ENCODE measurements around the gene SANBR.
"Not testable (repeated sequence)": the region's sequence is repeated elsewhere in the genome, so short reads cannot be mapped to it uniquely, and the experiment has no call there.

Gene SANBR

DNA sequence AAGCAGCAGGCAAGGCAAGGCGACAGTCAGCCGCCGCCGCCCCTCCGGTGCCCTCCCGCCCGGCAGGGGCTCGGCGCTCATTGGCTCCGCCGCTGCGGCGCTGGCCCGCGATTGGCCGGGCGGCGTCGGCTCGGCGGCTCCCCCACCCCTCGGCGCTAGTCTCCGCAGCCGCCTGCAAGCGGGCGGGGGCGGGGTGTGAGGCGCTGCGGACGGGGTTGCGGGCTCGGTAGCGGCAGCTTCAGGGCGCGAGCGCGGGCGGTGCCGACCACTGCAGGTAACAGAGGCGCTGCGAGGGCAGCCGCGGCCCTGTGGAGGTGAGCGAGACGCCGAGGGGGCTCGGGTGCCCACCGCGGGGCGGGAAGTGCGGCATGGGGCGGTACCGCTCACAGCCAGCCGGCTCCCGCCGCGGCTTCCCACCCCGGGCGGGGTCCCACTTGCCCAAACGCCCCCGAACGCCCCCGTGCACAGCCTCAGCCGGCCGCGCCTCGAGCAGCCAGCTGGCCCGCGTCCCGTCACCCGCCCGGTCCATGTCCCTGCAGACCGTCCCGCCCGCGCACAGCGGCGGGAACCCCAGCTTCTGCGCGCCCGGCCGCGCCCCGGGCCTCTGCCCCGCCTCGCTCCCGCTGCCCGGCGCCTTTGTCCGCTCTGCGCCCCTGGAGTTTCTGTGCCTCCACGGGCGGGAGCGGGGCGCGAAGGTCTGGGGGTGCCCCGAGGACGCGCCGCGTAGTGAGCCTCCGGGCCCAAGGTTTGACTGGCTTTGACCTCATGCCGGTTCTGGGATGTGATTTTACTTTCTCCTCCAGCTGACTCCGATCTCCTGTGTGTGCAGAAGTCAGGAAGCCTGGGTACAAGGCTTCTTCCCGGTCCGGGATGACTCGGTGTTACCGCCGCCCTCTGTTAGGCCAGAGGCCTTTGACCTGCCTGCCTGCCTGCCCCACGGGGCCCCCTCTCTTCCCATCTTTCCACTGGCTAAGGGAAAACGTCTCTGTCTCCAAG lies at the start of gene SANBR:
Gene SANBR, plus strand, starts transcription at position 158 of the 996 bp plus-strand sequence. CDS start 4,480 bp downstream, outside the sequence.
- DNase-seq (ENCODE audit: low spot score): peak; percentile 88

DNA sequence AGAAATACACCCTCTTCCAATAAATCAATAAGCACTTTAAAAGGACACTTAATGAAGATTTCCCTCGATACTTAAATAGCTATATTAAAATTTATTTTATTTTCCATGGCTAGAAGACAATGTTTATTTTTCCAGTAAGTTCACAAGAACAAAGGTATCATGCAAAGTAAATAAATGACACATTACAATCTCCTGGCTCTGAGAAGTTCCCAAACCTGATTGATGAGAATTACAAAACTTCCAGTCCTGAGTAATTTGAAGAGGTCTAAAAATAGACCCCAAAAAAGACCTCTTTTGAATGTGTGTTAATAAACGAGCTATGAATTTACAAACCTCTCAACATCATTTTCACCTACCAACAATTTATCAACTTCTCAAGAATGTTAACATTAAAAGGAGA lies 49.7 kb upstream of the SANBR start:
- no peak for DNase-seq (ENCODE audit: low spot score)

DNA sequence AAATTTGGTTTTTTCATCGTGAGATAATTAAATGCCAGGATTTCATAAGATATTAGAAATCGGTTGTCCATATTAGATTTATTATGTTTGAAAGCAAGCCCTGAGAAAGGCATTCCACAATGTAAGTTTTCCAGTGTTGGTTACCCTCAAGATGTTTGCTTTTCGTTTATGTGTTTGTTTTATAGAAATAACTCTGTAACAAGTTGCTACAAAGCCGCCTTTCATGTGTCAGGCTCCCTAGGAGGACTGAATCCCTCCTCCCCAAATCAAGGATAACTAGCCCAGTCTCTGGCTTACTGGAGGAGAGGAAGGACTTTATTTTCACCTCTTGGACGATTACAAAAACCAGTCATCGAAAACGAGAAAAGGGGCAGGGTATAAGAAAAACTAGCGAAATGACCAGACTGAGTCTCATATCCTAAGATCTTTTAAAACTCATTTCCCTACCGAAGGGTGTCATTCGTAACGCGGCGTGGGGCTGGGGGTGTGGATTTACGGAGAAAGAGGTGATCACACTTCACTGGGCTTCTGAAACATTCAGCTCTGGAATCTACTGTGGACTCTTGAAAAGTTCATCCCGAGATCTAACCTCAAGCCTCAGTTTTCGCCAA lies 49.2 kb upstream of the SANBR start:
- DNase-seq (ENCODE audit: low spot score): no peak

DNA sequence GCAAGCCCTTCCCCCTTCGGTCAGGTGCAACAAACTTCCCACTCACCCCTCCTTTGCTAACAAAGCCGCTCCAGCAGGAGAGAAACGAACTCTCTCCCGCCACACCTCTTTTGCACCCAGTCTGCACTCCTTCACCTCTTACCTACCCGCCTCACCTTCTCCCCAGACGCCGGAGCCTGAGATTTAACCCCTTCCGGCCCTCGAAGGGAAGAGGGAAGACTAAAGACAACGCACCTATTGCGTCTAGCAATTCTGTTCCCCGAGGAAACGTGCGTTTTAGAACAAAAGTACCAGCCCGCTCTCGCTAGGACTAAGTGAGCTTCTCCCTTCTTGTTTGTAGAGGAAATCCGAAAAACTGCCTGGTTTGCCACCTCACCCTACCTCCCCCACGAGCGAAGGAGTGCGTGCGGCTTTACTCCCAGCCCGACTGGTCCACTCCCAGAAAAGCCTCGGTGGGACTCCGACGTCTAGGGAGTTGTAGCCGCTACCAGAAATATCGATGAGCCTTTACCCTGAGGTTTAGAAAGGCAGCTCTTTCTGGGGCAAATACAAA lies 48.6 kb upstream of the SANBR start:
- DNase-seq (ENCODE audit: low spot score): peak; percentile 71

DNA sequence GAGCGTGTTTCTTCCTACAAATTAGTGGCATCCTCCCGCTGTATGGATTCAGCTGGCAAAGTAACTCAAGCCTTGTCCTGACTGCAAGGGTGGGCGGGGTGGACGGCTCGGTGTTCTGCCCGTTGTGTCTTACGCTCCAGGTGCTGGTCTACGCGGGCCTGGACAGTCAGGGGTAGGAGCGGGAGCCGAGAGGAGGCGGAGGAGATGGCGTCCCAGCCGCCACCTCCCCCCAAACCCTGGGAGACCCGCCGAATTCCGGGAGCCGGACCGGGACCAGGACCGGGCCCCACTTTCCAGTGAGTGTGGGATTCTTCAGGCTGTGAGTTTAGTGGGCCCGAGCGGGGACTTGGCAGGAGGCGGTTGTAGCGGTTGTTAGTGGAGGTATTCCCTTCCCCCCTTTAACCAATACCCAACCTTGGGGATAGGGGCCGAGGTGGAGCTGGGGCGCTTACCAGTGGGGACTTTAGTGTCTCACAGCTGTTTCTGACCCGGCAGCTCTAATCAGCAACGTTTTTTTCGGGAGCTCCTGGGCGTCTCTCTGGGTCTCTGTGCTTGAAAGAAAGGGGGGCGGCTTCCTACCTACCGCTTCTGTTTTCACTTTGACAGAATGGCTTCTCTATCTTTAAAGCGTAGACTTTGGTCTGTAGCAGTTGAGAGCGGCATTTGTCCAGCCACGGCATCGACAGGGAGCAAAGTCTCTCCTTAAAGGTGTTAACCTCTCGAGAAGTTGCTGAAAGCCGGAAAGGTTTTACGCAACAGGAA lies 47.9 kb upstream of the SANBR start, which contains the start of the genes PEX13 and PUS10:
Gene PEX13, plus strand, starts transcription at position 165 of the 762 bp plus-strand sequence. Its CDS starts 40 bp downstream, at position 205.
Gene PUS10, minus strand, starts transcription at position 700 of the 762 bp plus-strand sequence. CDS start 6,365 bp downstream, outside the sequence.
- peak; percentile 66 for DNase-seq (ENCODE audit: low spot score)

DNA sequence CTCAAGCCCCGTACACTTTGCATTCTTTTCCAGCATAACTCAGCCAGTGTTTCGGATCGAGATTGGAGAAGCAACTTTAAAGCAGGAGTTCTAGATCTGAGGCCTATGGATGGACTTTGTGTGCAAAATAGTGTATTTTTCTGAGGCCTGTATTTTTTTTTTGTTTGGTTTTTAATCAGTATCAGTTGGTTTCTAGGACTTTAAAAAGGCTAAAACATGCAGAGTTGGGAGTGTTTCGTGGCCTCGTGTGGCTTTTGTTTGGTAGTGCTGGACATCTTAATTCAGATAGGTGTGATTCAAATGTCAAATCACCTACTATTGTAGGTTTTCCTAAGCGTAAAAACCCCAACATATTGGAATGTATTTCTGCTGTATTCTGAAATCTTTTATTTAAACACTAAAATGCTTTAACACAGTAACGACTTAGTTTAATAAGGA lies 47.3 kb upstream of the SANBR start:
- peak; percentile 7 for DNase-seq (ENCODE audit: low spot score)

DNA sequence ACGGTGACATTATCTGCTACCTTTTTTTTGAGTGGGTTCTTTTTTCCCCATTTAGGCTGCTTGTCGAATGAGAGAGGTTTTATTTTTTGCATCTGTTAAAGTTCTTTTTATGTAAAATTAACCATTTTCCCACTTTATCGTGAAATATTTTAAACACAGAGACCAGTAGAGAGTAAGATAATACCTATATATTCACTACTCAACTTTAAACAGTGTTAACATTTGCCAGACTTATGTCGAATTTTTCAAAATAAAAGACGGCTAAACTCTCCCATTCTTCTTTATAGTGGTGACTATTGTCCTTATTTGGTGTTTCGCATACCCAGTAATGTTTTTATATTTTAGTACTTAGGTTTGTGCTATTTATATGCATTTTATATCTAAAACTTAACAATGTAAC lies 46.9 kb upstream of the SANBR start:
- DNase-seq (ENCODE audit: low spot score): no peak

DNA sequence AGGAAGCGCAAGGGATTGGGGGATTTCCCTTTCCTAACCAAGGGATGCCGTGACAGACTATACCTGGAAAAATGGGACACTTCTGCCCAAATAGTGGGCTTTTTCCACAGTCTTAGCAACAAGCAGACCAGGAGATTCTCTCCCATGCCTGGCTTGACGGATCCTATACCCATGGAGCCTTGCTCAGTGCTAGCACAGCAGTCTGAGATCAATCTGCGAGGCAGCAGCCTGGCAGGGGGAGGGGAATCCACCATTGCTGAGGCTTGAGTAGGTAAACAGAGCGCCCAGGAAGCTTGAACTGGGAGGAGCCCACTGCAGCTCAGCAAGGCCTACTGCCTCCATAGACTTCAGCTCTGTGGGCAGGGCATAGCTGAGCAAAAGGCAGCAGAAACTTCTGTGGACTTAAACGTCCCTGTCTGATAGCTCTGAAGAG lies 44.4 kb upstream of the SANBR start:
- no peak for DNase-seq (ENCODE audit: low spot score)

DNA sequence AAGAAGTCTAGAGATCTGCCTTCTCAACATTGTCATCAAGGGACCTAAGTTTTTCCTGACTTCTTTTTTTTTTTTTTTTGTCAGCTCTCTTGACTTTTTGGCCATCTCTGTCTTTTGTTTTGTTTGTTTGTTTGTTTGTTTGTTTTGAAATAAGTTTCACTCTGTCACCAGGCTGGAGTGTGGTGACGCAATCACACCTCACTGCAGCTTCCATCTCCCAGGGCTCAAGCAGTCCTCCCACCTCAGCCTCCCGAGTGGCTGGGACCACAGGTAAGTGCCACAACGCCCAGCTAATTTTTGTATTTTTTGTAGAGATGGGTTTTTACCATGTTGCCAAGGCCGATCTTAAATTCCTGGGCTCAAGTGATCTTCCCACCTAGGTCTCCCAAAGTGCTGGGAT lies 42.0 kb upstream of the SANBR start:
- no peak for DNase-seq (ENCODE audit: low spot score)

DNA sequence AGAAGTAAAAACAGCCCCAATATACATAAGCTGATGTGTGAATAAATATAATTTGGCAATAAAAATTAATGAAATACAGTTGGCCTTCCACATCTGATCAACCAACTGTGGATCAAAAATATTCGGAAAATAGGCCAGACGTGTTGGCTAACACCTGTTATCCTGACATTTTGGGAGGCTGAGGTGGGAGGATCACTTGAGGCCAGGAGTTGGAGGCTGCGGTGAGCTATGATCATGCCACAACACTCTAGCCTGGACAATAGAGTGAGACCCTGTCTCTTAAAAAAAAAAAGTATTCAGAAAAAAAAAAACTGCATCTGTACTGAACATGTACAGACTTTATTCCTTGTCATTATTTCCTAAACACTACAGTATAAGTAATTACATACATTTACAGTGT lies 36.1 kb upstream of the SANBR start:
- DNase-seq (ENCODE audit: low spot score): no peak

DNA sequence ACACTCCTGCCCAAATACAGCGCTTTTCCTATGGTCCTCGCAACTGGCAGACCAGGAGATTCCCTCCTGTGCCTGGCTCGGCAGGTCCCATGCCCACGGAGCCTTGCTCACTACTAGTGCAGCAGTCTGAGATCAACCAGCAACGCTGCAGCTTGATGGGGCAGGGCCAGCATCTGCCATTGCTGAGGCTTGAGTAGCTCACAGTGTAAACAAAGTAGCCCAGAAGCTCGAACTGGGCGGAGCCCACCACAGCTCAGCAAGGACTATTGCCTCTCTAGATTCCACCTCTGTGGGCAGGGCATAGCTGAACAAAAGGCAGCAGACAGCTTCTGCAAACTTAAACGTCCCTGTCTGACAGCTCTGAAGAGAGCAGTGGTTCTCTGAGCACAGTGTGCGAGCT lies 31.1 kb upstream of the SANBR start:
- DNase-seq (ENCODE audit: low spot score): not testable (repeated sequence)

DNA sequence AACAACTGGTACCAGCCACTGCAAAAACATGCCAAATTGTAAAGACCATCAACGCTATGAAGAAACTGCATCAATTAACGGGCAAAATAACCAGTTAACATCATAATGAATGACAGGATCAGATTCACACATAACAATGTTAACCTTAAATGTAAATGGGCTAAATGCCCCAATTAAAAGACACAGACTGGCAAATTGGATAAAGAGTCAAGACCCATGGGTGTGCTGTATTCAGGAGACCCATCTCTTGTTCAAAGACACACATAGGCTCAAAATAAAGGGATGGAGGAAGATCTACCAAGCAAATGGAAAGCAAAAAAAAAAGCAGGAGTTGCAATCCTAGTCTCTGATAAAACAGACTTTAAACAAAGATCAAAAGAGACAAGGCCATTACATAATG lies 29.0 kb upstream of the SANBR start:
- DNase-seq (ENCODE audit: low spot score): not testable (repeated sequence)

DNA sequence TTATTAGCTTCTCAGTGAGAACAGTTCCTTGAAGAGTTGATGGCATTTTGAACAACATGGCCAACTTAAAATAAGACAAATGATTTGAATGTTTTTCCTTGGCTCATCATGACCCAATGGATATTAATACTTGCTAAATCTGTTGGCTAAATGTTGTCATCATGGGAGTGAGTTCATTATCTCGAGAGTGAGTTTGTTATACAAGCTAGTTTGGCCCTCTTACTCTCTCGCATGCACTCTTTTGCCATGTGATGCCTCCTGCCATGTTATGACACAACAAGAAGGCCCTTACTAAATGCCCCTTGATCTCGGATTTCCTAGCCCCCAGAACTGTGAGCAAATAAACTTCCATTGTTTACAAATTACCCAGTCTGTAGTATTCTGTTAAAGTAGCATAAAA lies 22.9 kb upstream of the SANBR start:
- no peak for DNase-seq (ENCODE audit: low spot score)

DNA sequence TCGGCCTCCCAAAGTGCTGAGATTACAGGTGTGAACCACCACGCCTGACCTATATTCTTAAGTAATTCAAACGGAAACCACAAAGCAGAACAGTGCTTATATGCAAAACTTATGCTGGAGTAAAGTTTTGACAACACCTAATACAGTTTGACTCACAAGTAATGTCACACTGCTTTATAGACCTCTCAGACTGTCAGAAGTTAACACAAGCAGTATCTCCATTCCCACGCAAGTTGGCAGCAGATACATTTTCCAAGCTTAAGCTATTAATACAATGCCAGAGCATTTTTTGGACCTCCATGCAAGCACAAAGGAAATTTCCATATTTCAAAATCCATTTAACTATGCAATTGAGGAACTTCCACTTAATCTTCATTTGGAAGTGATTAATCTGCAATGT lies 21.0 kb upstream of the SANBR start:
- DNase-seq (ENCODE audit: low spot score): no peak

DNA sequence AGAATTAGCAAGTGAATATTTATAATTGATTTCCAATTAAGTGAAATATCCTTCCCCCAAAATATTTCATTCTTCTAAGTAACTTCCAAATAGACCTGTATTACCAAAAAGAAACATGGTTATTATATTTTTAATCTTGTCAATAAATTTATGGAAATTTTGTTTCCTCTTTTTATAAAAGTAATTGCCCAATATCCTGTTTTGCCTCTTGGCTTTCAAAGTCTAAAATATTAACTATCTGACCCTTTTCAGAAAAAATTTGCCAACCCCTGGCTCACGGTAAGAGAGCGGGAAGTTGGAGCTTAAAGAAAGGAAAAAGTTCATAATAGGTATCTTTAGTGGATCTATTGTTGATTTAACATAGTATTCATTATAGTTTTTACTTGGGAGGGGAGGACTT lies 20.4 kb upstream of the SANBR start:
- DNase-seq (ENCODE audit: low spot score): no peak

DNA sequence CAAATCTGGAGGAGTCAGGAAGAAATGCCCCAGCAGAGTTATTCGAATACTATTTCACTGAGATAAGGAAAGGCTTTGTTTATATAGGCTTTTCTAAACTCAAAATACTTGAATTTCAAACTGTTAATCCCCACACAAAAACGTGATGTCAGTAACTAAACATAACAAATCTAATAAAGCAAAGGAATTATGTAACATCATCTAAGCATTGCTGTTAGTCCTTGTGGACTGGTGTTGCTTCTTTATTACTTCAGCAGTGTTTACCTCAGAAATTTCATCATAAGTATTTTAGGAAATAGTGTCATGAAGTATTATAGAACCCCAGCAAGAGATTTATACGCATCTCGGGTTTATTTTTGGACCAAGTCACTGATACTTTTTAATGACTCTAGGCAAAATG lies 19.7 kb upstream of the SANBR start:
- DNase-seq (ENCODE audit: low spot score): no peak

DNA sequence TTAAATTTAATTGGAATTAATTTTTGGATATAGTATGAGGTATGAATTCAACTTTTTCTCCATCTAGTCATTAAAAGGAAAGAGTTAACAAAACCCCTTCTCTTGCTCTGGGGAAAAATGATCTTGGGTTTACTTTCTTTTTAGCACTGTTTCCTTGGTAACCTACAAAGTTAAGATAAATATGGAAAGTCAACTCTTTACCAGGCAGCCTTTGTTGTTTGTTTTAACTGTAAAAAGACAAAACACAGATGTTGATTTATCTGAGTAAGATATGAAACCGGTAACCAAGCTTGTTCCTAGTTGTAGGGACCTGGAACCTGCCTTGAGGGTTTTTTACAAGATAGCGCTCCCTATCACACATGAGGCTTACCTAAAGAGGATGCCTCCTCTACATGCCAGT lies 10.1 kb upstream of the SANBR start:
- no peak for DNase-seq (ENCODE audit: low spot score)

DNA sequence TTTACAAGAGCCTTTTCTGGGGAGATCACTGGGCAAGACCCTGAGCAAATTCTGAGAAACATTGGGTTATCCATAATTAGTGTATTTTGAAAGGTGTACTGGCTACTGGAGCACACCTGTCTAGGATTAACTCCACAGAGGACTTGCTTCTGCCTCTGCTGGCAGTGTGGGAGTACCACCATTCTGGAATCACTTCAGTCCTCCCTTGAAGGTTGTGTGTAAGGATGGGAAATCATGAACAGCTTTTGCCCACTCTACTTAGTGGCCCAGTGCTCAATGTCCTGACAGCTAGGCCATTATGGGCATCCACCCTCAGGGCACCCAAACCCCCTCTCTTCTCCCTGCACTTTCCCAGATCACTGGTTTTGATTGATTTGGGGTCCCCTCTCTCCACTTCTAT lies 8.1 kb upstream of the SANBR start:
- no peak for DNase-seq (ENCODE audit: low spot score)

DNA sequence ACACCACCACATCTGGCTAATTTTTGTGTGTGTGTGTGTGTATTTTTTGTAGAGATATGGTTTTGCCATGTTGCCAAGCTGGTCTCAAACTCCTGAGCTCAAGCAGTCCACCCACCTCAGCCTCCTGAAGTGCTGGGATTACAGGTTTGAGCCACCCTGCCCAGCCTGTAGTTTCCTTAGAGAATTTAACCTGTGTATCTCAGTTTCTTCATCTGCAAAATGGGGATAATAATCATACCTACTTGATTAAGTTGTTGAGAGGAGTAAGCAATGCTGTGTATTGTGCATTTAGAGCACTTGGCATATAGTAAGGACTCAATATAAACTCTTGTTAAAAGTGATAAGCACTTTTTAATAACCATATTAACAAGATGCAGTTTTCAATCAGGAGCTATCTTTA lies 6.3 kb upstream of the SANBR start:
- DNase-seq (ENCODE audit: low spot score): no peak

DNA sequence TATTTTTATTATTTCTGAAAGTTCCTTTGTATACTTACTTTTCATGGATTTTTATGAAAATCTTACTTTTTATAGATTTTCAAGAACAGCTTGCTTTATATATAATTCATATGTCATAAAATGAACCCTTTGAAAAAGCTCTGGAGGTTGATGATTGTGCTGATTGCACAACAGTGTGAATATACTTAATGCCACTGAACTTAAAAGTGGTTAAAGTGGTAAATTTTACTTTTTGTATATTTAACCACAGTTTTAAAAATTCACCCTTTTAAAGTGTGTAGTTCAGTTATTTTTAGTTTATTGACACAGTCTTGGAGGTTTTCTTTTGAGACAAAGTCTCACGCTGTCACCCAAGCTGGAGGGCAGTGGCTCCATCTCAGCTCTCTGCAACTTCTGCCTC lies 8.4 kb downstream of the SANBR start:
- DNase-seq (ENCODE audit: low spot score): no peak

DNA sequence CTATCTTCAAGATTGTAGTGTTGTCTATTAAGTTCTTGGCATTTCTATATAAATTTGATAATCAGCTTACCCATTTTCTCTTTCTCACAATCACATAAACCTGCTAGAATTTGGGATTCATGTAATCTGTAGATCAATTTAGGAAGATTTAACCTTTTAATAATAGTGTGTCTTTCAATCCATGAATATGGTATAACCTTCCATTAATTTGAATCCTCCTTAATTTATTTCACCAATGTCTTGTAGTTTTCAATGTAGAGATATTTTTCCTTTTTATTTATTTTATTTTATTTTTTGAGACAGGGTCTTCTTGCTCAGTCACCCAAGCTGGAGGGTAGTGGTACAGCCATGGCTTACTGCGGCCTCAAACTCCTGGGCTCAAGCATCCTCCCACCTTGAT lies 20.2 kb downstream of the SANBR start:
- no peak for DNase-seq (ENCODE audit: low spot score)

DNA sequence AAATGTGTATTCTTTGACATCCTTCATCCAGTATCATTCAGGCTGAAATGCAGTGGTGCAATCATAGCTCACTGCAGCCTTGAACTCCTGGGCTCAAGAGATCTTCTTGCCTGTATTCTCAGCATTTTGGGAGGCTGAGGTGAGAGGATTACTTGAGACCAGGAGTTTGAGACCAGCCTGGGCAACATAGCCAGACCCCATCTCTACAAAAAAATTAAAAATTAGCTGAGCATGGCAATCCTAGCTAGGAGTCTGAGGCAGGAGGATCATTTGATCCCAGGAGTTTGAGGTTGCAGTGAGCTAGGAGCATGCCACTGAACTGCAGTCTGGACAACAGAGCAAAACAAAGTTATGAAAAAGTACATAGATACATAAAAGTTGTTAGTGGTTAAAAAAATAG lies 24.1 kb downstream of the SANBR start:
- DNase-seq (ENCODE audit: low spot score): no peak

All from hematopoietic multipotent progenitor cell treated with erythropoietin and hydrocortisone succinate and interleukin-3 and kit ligand, for 15 days (in vitro differentiated cells).